ENCODE results near the gene UBA3. TPM values are rescaled to one million over a fixed set of nuclear protein-coding genes. Genes with fewer than 3 reads are reported as not detected.

Gene UBA3
- total RNA-seq, 1 experiment from 2014 or later: 45.6 TPM

DNA sequence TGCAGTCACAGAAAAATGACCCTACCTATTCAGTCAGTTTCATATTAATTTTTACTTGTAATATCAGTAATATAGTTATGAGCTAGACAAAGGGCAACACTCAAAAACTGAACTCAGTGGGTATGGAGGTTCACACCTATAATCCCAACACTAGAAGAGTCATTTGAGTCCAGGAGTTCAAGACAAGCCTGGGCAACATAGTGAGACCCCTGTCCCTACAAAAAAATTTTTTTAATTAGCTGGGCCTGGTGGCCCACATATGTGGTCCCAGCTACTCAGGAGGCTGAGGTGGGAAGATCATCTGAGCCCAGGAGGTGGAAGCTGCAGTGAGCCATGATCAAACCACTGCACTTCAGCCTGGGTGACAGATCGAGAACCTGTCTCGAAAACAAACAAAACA is 31.2 kb downstream of the UBA3 start:
- H3K36me3 ChIP-seq (ENCODE audit: control insufficient read depth in 1 of 2, insufficient read depth in 2 of 2, low read length in 2 of 2): peaks cover 16 to 24% of the 10 kb centered on the region in 2 experiments; a peak in 3 of 4 replicates
- no peaks in the 10 kb centered on the region for H3K9me2 ChIP-seq (ENCODE audit: insufficient read depth)
- TF ChIP-seq EGR1 (IDR thresholded peaks at IDR 0.05; ENCODE audit: low read depth) (no peak), SP1 (IDR thresholded peaks at IDR 0.05; ENCODE audit: low read depth) (no peak), FOSL1 (IDR thresholded peaks at IDR 0.05; ENCODE audit: low read depth) (no peak), ZNF274 (IDR thresholded peaks at IDR 0.05; ENCODE audit: low read depth, low read length) (no peak), POLR2A (IDR thresholded peaks at IDR 0.05; ENCODE audit: borderline replicate concordance, extremely low read depth, insufficient read depth, insufficient read length) (no peak), EZH2 (IDR thresholded peaks at IDR 0.05) (no peak)
- TF ChIP-seq, protein P1, sequence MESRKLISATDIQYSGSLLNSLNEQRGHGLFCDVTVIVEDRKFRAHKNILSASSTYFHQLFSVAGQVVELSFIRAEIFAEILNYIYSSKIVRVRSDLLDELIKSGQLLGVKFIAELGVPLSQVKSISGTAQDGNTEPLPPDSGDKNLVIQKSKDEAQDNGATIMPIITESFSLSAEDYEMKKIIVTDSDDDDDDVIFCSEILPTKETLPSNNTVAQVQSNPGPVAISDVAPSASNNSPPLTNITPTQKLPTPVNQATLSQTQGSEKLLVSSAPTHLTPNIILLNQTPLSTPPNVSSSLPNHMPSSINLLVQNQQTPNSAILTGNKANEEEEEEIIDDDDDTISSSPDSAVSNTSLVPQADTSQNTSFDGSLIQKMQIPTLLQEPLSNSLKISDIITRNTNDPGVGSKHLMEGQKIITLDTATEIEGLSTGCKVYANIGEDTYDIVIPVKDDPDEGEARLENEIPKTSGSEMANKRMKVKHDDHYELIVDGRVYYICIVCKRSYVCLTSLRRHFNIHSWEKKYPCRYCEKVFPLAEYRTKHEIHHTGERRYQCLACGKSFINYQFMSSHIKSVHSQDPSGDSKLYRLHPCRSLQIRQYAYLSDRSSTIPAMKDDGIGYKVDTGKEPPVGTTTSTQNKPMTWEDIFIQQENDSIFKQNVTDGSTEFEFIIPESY (IDR thresholded peaks at IDR 0.05; ENCODE audit: extremely low read depth, insufficient replicate concordance, low read length): no peak
- TF ChIP-seq, protein P2, sequence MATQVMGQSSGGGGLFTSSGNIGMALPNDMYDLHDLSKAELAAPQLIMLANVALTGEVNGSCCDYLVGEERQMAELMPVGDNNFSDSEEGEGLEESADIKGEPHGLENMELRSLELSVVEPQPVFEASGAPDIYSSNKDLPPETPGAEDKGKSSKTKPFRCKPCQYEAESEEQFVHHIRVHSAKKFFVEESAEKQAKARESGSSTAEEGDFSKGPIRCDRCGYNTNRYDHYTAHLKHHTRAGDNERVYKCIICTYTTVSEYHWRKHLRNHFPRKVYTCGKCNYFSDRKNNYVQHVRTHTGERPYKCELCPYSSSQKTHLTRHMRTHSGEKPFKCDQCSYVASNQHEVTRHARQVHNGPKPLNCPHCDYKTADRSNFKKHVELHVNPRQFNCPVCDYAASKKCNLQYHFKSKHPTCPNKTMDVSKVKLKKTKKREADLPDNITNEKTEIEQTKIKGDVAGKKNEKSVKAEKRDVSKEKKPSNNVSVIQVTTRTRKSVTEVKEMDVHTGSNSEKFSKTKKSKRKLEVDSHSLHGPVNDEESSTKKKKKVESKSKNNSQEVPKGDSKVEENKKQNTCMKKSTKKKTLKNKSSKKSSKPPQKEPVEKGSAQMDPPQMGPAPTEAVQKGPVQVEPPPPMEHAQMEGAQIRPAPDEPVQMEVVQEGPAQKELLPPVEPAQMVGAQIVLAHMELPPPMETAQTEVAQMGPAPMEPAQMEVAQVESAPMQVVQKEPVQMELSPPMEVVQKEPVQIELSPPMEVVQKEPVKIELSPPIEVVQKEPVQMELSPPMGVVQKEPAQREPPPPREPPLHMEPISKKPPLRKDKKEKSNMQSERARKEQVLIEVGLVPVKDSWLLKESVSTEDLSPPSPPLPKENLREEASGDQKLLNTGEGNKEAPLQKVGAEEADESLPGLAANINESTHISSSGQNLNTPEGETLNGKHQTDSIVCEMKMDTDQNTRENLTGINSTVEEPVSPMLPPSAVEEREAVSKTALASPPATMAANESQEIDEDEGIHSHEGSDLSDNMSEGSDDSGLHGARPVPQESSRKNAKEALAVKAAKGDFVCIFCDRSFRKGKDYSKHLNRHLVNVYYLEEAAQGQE (IDR thresholded peaks at IDR 0.05; ENCODE audit: low read depth): no peak
- peaks cover 50% of the 10 kb centered on the region for H3K79me2 ChIP-seq (ENCODE audit: insufficient read depth, low read length)
- DNase-seq (ENCODE audit: low read depth, low spot score) (no peak), ATAC-seq (no peak)
- H3K4me1 ChIP-seq (ENCODE audit: control insufficient read depth in 1 of 2, insufficient read depth in 2 of 2, low read length in 2 of 2): peaks cover 10 to 14% of the 10 kb centered on the region in 2 experiments
- intact Hi-C loops (cut with micrococcal nuclease): no loop called here
- H3K9me3 ChIP-seq (ENCODE audit: control insufficient read depth in 1 of 2, insufficient read depth in 1 of 2, low read depth in 1 of 2, low read length in 2 of 2): no peaks in the 10 kb centered on the region
- no TSS peak for BruUV-seq (replicated peaks)
- ChIA-PET POLR2A (no interaction called here), CTCF (no interaction called here), RAD21 (ENCODE audit: low non-redundant PET in 1 of 2, low total read pairs in 2 of 2, uncharacterized antibody in 2 of 2, unreplicated experiment in 2 of 2) (no interaction called here)
- H3K27ac ChIP-seq (ENCODE audit: low read depth, low read length): no peak overlapping the region
- no peaks in the 10 kb centered on the region for H3K27me3 ChIP-seq (ENCODE audit: insufficient read depth, low read length)
- H4K20me1 ChIP-seq (ENCODE audit: insufficient read depth): no peaks in the 10 kb centered on the region
- H2AFZ ChIP-seq (ENCODE audit: low read depth, low read length, poor library complexity, severe bottlenecking): no peak overlapping the region
- no peak overlapping the region for H3K4me3 ChIP-seq (replicated peaks in 1 of 2; ENCODE audit: low read depth in 1 of 2, low read length in 2 of 2)
- H3K4me2 ChIP-seq (ENCODE audit: low read length): no peak overlapping the region
- no peak overlapping the region for H3K9ac ChIP-seq (ENCODE audit: low read length)

Measured in HCT116 (cell line).